Natural killer cell (primary cell): ENCODE results near the gene RILP. TPM values are rescaled to one million over a fixed set of nuclear protein-coding genes. Genes with fewer than 3 reads are reported as not detected.

Experiments used
- ATAC-seq, 3 donors: fragments of 150-1000 bp in 2 of 3; fragments of 200-7000 bp in 1 of 3; cut with Tn5 transposase; 1 replicate in 1 of 3; 2 replicates in 2 of 3; pipeline ENCODE4 v1.10.0; 2021; ENCODE audit warnings: mild to moderate bottlenecking in 2 of 3, moderate library complexity in 2 of 3
- DNase-seq, 2 donors: peaks; one replicate each; pipeline versions ENCODE4 v3.0.0 to v3.0.0-alpha.2; 2013 to 2021; ENCODE audit warnings: mixed read lengths in 1 of 2
- H3K27ac ChIP-seq: one replicate; pipeline ENCODE4 v1.5.1; 2013; ENCODE audit warnings: mild to moderate bottlenecking, low read length
- H3K27me3 ChIP-seq: one replicate; pipeline ENCODE4 v1.6.1; 2013; ENCODE audit warnings: low read length; ENCODE audit not compliant: control insufficient read depth, insufficient read depth
- H3K36me3 ChIP-seq: one replicate; pipeline ENCODE4 v1.6.1; 2013; ENCODE audit warnings: low read length; ENCODE audit not compliant: control insufficient read depth, insufficient read depth
- H3K4me1 ChIP-seq: one replicate; pipeline ENCODE4 v1.6.1; 2013; ENCODE audit warnings: low read length; ENCODE audit not compliant: control insufficient read depth, insufficient read depth
- H3K4me3 ChIP-seq: one replicate; pipeline ENCODE4 v1.5.1; 2013; ENCODE audit warnings: low read length
- H3K9me3 ChIP-seq: one replicate; pipeline ENCODE4 v1.6.1; 2013; ENCODE audit warnings: low read length; ENCODE audit not compliant: control insufficient read depth, insufficient read depth
- H3K27ac Mint-ChIP-seq, 2 donors: one replicate each; pipeline ENCODE4 v1.8.0; 2022; ENCODE audit warnings: mild to moderate bottlenecking in 2 of 2, mixed read lengths in 2 of 2, moderate library complexity in 1 of 2
- H3K27me3 Mint-ChIP-seq, 2 donors: one replicate each; pipeline ENCODE4 v1.8.0; 2022; ENCODE audit warnings: low read depth in 2 of 2, mixed read lengths in 2 of 2
- H3K36me3 Mint-ChIP-seq: one replicate; pipeline ENCODE4 v1.8.0; 2022; ENCODE audit warnings: mixed read lengths
- H3K4me1 Mint-ChIP-seq, 2 donors: one replicate each; pipeline ENCODE4 v1.8.0; 2022; ENCODE audit warnings: mixed read lengths in 2 of 2
- H3K4me3 Mint-ChIP-seq: one replicate; pipeline ENCODE4 v1.8.0; 2022; ENCODE audit warnings: mild to moderate bottlenecking, moderate library complexity, mixed read lengths
- H3K9me3 Mint-ChIP-seq, 2 donors: one replicate each; pipeline ENCODE4 v1.8.0; 2022; ENCODE audit warnings: mixed read lengths in 2 of 2
- CTCF ChIP-seq: fragments of 200-600 bp; IDR thresholded peaks from one replicate; pipeline ENCODE4 v1.8.0; 2022; ENCODE audit warnings: antibody characterized with exemption
- WGBS: methylation state at CpG from one replicate; pipeline ENCODE4 v1.1.7; 2013; ENCODE audit warnings: missing lambda C conversion rate; ENCODE audit not compliant: insufficient coverage; 5-methylcytosine and 5-hydroxymethylcytosine counted together
- intact Hi-C: fragments of 100-400 bp; cut with micrococcal nuclease; formaldehyde crosslinking; loops from one replicate; pipeline ENCODE4 v1.14.2; 2022
- total RNA-seq, 4 donors: library from RNA; stranded (reverse); fragments of 120-200 nt in 1 of 4; gene quantifications; one replicate each; pipeline versions ENCODE4 v1.2.3 to v1.2.4, GENCODE V29; 2013 to 2022

RILP gene
- total RNA-seq, 3 donors from 2014 or later (not counting 1 experiment from before 2014, with no cell fraction given) = 2.3 to 5.1 (median 4.0) TPM

GRCh38 chr17:1628856-1629503, 20.7 kb downstream of the RILP start:
- peak overlapping the region; percentile 90 for H3K27ac ChIP-seq
- H3K4me1 ChIP-seq = peaks cover 36% of the 10 kb centered on the region
- no peaks in the 10 kb centered on the region for H3K9me3 ChIP-seq
- under 1% methylated on average over 77 of the region's 77 CpGs for WGBS
- Mint-ChIP-seq H3K9me3 (no peaks in the 10 kb centered on the region), H3K4me1 (peaks cover 16 to 38% of the 10 kb centered on the region in 2 donors), H3K36me3 (no peaks in the 10 kb centered on the region), H3K27ac (peak overlapping the region; percentile 95 to 99), H3K4me3 (peak overlapping the region; percentile 99), H3K27me3 (peaks cover 7 to 20% of the 10 kb centered on the region in 2 donors)
- peak overlapping the region; percentile 66 for H3K4me3 ChIP-seq
- ATAC-seq (peak; percentile 77 to 92 (median 83)), DNase-seq (peak; percentile 90 to 91)
- intact Hi-C loops = loop anchor here (1.0 to 5.0 kb wide), 4 partner anchors 22 to 112 kb away; partner anchors contain the start of genes INPP5K and PITPNA
- no peaks in the 10 kb centered on the region for H3K36me3 ChIP-seq
- H3K27me3 ChIP-seq = no peaks in the 10 kb centered on the region
- TF ChIP-seq CTCF = no peak

GRCh38 chr17:1627982-1628855, 21.4 kb downstream of the RILP start, which contains the start of gene SLC43A2:
Gene SLC43A2 (minus strand): TSS chr17:1628834. CDS start chr17:1627874, 960 bp downstream.
- Histone ChIP-seq H3K4me3 (peak within 1 kb of the TSS; percentile 66), H3K9me3 (no peaks in the 10 kb centered on the region), H3K4me1 (peaks cover 36% of the 10 kb centered on the region), H3K36me3 (no peaks in the 10 kb centered on the region), H3K27ac (peak within 1 kb of the TSS; percentile 90), H3K27me3 (no peaks in the 10 kb centered on the region)
- DNase-seq (peak; percentile 81 to 85), ATAC-seq (peak; percentile 60 to 80 (median 72))
- Mint-ChIP-seq H3K4me3 (peak within 1 kb of the TSS; percentile 99), H3K9me3 (no peaks in the 10 kb centered on the region), H3K27ac (peak within 1 kb of the TSS; percentile 95 to 99), H3K36me3 (no peaks in the 10 kb centered on the region), H3K4me1 (peaks cover 16 to 38% of the 10 kb centered on the region in 2 donors), H3K27me3 (peaks cover 7 to 20% of the 10 kb centered on the region in 2 donors)
- under 1% methylated on average over 95 of the region's 95 CpGs for WGBS
- no peak for TF ChIP-seq CTCF
- intact Hi-C loops = loop anchor here (2.0 to 5.0 kb wide), 3 partner anchors 21 to 111 kb away; partner anchors contain the start of gene INPP5K

- peak overlapping the region; percentile 79 for H3K4me3 Mint-ChIP-seq
- peak overlapping the region; percentile 29 to 51 for H3K27ac Mint-ChIP-seq
- H3K27ac ChIP-seq = peak overlapping the region; percentile 42
Measured at GRCh38 chr17:1627182-1627981, 22.3 kb downstream of the RILP start.

More at GRCh38 chr17:1627182-1627981, 22.3 kb downstream of the RILP start:
- DNase-seq = peak in 1 of 2 donors; percentile 37
- H3K27me3 ChIP-seq = no peaks in the 10 kb centered on the region
- ATAC-seq = no peak
- H3K4me1 ChIP-seq = peaks cover 36% of the 10 kb centered on the region
- no peaks in the 10 kb centered on the region for H3K9me3 Mint-ChIP-seq
- H3K4me1 Mint-ChIP-seq = peaks cover 16 to 38% of the 10 kb centered on the region in 2 donors
- H3K9me3 ChIP-seq = no peaks in the 10 kb centered on the region
- H3K36me3 ChIP-seq = no peaks in the 10 kb centered on the region
- peaks cover 7 to 20% of the 10 kb centered on the region in 2 donors for H3K27me3 Mint-ChIP-seq
- H3K4me3 ChIP-seq = peak overlapping the region; percentile 37
- no peaks in the 10 kb centered on the region for H3K36me3 Mint-ChIP-seq
- WGBS = 6% methylated on average over 39 of the region's 39 CpGs
- no peak for TF ChIP-seq CTCF
- intact Hi-C loops = loop anchor here (5.0 kb wide), 1 partner anchor 110 kb away; the partner anchor contains the start of gene INPP5K
